Renal pelvis (tissue), 4 donors: ENCODE measurements around the gene SLC25A22. TPM values are rescaled to one million over a fixed set of nuclear protein-coding genes. Genes with fewer than 3 reads are reported as not detected.
A peak's percentile ranks its signal among the peaks of the same experiment; 100 is the strongest.

Experiments used
- DNase-seq: peaks from one replicate; pipeline ENCODE4 v3.0.0-alpha.2; 2013
- polyA plus RNA-seq, 3 donors: library from polyadenylated mRNA; unstranded; fragments of 120-200 nt; gene quantifications; one replicate each; pipeline ENCODE4 v1.2.1, GENCODE V29; 2013; ENCODE audit not compliant: insufficient read length in 3 of 3

SLC25A22 gene
- polyA plus RNA-seq, 3 donors, result 16.0 to 20.9 (median 20.6) TPM

GRCh38 chr11:791658-792534, 6.2 kb downstream of the SLC25A22 start:
- no peak for DNase-seq

- DNase-seq, result no peak
These were observed 7.1 kb downstream of the SLC25A22 start for GRCh38 chr11:790721-791564.

DNA sequence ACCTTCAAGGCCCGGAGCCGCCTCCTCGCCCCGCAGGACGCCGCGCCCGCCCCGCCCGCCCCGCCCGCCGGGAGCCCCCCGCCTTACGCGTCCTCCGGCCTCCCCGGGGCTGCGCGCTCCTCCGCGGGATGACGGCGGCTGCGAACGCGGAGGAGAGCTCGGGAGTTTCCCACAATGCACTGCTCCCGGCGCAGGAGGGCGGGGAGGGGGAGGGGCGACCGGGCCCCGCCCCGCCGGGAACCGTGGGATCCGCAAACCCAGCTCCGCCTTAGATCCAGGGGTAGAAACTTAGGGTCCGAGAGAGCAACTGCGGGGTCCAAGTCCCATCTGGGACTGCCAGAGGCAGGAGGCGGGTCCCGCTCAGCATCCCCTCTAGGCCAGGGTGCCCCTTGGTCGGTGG, 8.1 kb downstream of the SLC25A22 start, which contains the start of gene CEND1:
Gene CEND1, minus strand, starts transcription at position 148 of the 400 bp plus-strand sequence. CDS start 1,514 bp downstream, outside the sequence.
- no peak for DNase-seq

DNA sequence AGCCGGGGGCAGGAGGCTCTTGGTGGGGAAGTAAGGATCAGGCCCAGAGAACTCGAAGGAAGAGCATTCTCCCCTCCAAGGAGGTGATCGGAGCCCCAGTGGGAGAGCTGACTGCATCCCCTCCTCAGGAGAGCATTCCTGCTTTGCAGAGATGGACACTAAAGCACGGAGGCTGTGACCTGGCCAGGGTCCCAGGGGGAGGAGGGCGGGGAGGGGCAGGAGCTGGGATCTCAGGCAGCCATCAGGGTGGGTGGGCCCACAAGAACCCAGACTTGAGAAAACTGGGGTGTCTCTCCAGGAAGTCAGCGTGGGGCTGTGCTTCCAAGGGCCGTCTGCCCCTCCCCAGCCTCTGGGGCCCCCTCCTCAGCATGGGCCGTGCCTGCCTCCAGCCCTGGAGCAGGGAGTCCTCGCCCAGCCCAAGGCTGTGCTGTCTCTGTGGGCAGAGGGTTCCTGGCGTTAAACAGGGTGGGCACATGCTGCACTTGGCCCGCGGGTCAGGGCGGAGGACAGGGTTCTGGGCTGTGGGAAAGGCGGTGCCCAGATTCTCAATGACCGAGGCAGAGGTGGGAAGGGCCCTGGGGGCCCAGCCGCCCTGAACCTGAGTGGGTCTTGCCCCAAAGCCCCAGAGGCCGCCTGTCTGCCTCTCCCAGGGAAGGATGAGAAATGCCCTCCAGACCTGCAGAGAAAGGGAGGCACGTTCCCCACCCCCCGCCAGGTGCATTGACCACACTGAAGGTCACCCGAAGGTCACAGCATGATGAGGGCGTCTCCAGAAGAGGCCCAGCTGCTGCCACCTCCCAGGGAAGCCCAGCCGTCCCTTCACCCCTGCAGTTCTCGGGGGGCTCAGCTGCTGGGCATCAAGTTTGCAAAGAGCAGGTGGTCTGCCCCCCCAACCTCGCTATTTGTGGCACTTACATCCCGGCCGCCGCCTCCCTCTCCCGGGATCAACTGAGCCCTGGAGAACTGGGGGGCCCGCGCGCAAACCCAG, 8.8 kb downstream of the SLC25A22 start:
- no peak for DNase-seq

GRCh38 chr11:788009-788640, 10.0 kb downstream of the SLC25A22 start:
- DNase-seq, result no peak

- no peak for DNase-seq
These were observed 10.9 kb downstream of the SLC25A22 start for GRCh38 chr11:787084-787675.

DNA sequence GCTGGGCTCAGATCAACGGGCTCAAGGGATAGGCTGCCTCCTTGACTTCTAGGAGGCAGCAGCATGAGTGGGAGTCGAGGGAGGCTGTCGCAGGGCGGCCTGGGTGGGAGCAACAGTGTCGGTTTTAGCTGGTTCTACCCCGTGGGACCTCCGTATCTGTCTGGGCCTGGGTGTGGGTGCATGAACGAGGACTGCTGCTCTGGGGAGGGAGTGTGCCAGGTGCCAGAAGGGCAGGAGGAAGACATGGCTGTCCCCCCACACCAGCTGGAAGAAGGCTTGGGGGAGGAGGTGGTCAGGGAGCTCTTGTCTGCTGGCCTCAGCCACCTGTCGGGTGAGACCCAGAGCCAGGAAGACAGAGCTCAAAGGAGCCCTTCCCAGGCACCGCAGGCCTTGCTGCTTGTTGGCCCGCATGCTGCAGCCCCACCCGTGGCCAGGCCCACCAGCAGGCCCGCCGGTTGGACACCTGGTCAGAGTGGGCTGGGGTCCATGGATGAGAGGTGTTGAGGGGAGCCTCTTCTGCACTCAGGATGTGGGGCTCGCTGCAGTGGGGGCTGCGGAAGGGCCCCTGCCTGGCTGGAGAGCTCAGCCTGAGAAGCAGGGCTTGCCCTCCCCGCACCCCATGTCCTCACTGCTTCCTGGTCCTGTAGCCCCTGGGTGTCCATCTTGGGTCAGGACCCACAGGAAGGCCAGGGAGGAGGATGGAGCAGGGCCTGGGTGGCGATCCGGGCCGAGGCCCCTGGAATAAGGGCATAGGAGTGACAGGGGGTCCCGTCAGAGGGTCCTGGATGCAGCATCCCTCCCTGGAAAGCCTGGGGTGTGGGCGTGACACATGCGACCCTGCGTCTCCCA, 11.6 kb downstream of the SLC25A22 start:
- no peak for DNase-seq

DNA sequence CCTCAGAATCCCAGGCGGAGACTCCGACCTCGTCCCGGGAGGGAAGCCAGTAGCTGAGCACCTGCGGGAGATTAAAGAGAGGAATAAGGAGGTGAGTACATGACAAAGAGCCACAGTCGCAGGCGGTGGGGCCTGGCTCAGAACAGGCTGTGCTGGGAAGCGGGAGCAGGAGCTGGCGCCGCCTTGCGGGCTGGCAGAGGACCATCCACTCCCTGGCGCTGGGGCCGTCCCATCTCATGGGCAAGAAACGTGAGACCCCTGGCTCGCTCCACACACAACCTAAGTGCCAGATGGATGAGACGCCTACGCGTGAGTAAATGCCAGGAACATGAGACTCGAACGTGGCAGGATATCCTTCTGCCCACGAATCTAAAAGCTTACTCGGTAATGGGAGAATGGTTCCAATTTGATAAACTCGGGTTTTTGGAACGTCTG, 14.5 kb downstream of the SLC25A22 start:
- peak; percentile 85 for DNase-seq

DNA sequence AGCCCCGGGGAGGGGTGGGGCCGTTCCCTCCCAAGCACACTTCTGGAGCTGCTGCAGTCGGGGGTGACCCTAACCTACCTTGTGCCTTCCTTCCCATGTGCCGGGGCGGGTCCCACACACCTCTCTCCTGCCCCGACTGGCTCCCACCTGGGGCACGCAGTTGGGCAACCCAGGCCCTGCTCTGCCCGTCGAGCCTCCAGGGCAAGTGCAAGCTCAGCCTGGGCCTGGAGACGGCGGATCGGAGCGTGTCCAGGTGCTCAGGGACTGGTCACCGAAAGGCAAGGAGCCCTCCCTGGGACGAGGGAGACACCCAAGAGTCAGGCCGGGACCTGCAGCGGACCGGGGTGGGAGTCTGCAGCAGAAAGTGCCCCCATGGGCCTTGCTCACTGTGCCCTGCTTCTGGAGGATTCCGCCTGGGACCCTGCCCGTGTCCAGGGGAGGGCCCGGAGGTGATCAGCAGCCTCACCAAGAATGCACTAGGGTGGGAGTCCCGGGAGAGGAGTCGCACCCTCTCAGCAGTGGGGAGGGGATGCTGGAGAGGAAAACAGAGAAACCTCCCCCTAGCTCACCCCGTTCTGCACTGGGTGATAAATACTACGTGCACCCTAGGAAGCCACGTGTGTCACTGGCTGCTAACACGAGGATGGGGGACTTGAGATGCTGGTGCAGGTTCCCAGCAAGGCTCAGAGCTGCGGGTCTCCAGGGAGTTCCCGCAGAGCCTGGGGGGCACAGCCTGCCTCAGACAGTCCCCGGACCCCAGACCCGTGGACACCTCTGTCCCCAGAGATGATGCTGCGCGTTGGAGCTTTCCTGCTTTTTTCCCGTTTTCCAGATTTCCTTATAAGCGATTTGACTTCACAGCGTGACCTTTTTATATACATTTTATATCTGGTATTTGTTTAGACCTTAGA, 15.6 kb downstream of the SLC25A22 start:
- DNase-seq, result no peak

DNA sequence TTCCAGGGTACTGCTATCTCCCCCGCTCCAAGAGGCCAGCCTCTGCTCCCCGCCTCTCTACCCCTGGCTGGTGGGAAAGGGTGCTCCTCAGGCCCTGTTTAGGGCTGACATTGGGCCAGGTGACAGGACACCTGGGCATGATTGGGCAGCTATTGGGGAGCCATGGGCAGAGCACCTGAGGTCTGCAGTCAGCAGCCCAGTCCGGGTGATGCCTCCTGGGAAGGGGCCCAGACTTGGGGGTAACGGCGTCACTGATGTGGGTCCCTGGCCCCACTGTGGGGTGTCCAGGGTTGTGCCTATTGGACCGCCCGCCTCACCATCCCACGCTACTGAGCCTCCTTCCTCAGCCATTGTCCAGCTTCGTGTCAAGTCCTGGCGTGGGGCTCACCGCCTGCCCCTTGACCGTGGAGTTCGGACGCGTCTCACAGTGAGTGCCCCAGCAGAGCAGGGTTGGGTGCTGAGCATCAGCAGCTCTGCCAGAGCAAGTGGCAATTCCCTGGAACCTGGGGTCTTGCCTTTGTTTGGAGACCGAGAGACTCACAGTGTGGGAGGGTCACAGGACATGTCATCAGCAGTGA, 18.0 kb downstream of the SLC25A22 start:
- no peak for DNase-seq

DNA sequence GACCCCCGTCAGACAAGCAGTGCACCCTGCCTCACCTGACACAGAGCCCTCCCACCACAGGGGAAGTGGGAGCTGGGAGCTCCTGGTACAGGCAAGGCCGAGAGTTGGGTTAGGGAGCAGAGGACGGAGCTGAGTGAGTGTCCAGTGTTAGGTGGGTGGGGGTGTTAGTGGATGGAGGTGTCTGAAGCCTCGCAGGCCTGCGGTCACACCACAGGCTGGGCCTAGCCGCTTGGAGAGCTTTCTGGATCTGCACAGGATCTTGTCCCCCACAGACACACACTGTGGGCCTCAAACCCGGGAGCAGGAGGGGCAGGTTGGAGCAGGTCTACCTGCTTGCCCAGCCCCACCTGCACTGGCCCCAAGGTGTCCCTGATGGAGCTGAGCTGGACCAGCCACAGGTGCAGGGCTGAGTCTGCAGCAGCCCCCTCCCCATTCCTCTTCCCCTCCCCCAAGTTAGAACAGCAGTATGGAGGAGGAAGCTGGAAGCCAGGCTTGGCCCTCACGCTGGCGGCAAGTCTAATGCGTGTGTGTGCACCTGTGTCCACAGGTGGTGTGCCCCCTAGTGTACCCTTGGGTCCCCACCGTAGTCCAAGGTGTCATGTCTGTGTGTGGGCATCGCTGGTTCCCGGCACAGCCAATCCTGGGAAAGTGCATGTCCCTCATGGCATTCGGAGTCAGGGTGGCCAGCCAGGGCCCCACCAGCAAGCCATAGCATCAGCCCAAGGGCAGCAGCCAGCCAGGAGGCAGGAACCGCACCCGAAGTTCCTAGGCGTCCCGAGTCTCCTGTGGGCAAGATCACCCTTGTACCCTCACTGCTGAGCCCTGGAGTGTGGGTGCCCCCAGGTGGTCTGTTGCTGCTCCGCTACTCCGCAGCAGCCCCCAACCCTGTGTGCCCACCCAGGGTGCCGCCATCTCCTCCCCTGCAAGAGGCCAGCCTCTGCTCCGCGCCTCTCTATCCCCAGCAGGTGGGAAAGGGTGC, 18.8 kb downstream of the SLC25A22 start:
- no peak for DNase-seq

DNA sequence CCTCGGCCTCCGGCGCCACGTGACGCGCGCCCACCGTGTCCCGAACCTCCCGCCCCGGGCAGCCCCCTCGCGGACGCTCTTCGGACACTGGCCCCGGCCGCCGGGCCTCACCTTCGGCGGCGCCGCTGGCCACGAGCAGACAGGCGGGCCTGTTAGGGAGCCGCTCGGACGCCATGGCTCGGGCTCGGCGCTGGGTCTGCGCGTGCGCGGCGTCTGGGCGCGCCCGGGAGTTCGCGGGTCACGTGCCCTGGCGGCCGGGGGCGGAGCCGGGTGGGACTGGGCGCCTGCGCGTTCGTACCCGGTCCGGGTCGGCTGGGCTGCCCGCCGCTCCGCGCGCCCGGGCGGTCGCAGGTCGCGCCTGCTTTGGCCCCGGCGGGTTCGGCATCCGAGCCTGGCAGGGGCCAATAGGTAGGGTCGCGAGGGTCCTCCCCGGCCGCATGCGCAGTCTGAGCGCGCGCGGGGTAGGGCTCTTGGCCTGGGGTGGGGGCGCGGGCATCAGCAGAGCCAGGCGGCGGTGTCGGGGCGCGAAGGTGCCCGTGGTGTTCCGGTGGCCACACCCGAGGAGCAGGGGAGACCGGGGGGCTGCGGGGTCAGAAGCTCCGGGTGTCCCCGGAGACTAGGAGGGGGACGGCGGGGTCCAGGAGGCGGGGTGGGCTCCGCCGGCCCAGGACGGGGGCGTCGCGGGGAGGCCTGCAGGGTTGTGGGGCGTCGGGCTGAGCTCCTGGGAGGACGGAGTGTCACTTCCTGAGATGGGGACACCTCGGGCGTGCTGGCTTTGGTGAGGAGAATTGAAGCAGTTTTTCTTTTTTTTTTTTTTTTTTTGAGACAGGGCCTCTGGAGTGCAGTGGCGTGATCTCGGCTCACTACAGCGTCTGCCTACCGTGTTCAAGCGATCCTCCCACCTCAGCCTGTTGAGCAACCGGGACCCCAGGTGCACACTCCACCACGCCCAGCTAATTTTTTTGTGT, 20.5 kb downstream of the SLC25A22 start, which contains the start of gene GATD1:
Gene GATD1, minus strand, starts transcription at position 200 of the 968 bp plus-strand sequence. Its CDS starts 25 bp downstream, at position 175.
- peak; percentile 88 for DNase-seq

DNA sequence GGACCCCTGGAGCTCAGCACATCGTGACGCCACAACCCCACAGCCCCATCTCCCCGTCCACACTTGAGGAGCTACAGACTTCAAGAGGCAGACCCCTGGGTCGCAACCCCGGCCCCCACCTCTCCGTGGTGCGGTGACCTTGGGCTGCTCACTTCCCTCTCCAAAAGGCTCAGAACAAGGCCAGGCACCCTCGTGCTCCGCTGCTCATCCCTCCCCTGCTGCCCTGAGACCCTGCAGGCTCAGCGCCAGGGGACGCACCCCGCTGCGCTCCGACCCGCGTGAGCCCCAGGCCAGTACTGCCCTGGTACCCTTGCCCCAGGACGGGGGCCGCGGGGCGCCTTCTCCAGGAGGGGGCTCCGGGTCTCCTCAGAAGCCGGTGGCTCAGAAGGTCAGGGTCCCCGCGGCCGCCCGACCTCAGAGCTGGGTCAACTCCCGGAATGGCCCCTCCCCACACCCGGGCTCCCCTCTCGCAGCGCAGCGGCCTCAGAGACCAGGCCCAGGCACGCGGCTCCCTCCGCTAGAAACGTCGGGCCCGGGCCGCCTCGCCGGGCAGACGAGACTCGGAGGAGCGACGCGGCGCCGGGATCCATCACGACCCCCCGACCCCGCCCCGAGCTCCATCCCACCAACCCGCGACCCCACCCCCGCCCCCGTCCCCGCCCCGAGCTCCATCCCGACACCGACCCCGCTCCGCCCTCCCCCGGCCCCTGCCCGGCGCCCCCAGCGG, 21.4 kb downstream of the SLC25A22 start:
- DNase-seq, result no peak

- DNase-seq, result no peak
These were observed 21.9 kb downstream of the SLC25A22 start for GRCh38 chr11:776263-776560.
